ENCODE results near the gene TCF7L1. TPM values are rescaled to one million over a fixed set of nuclear protein-coding genes. Genes with fewer than 3 reads are reported as not detected.

TCF7L1 gene
- total RNA-seq, 4 donors from 2014 or later: 0.26 to 37.1 (median 5.4) TPM

DNA sequence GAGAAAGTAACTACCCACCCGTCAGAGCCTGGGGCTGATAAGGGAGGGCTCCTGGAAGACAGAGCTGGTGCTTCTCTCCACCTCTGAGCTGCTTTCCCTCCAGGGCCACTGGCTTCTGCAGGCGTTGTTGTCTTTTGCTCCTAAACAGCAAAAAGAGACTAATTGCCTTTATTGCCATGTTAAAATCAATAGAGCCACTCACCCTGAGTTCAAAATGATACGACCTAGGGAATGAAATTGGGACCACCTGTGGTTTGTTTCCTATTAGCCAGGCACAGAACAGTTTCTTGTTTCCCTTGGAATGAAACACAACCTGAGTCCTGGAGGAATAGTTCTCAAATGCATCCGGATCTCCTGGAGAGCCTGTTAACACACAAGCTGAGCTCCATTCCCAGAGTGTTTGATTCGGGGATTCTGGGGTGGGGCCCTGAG, 45.8 kb downstream of the TCF7L1 start:
- no peak for TF ChIP-seq POLR2A (IDR thresholded peaks at IDR 0.05)
- TF ChIP-seq, protein P1, sequence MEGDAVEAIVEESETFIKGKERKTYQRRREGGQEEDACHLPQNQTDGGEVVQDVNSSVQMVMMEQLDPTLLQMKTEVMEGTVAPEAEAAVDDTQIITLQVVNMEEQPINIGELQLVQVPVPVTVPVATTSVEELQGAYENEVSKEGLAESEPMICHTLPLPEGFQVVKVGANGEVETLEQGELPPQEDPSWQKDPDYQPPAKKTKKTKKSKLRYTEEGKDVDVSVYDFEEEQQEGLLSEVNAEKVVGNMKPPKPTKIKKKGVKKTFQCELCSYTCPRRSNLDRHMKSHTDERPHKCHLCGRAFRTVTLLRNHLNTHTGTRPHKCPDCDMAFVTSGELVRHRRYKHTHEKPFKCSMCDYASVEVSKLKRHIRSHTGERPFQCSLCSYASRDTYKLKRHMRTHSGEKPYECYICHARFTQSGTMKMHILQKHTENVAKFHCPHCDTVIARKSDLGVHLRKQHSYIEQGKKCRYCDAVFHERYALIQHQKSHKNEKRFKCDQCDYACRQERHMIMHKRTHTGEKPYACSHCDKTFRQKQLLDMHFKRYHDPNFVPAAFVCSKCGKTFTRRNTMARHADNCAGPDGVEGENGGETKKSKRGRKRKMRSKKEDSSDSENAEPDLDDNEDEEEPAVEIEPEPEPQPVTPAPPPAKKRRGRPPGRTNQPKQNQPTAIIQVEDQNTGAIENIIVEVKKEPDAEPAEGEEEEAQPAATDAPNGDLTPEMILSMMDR (IDR thresholded peaks at IDR 0.05): no peak
- Histone ChIP-seq H3K4me3 (no peak overlapping the region), H3K4me1 (peaks cover under 1 to 4% of the 10 kb centered on the region in 2 donors), H3K9me3 (no peaks in the 10 kb centered on the region), H3K27ac (peak overlapping the region in 1 of 2 donors; percentile 7), H3K27me3 (no peaks in the 10 kb centered on the region), H3K36me3 (no peaks in the 10 kb centered on the region)
- intact Hi-C loops (cut with DNase I; ENCODE audit: low total_unique reads): no loop called here
- no peak for DNase-seq

DNA sequence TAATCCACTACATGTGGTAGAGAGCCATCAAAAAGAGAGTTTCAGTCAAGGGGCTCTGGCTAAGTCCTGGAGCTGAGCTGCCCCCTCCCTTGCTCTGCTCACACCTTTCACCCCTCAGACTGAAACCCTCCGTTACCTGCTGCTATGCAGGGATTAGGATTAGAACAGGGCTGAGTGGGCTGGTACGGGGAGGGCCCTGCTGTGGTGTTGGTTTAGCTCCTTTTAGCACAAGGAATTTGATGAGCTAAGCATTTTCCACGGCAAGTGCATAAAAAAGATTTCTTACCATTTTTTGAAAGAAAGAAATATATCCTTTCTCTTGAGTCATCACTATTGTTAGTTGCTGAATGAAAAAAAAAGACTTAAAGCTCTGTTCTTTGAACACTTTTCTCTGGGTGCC, 46.3 kb downstream of the TCF7L1 start:
- H3K27ac ChIP-seq: peak overlapping the region in 1 of 2 donors; percentile 7
- intact Hi-C loops (cut with DNase I; ENCODE audit: low total_unique reads): no loop called here
- peaks cover 0 to 4% of the 10 kb centered on the region in 2 donors for H3K4me1 ChIP-seq

DNA sequence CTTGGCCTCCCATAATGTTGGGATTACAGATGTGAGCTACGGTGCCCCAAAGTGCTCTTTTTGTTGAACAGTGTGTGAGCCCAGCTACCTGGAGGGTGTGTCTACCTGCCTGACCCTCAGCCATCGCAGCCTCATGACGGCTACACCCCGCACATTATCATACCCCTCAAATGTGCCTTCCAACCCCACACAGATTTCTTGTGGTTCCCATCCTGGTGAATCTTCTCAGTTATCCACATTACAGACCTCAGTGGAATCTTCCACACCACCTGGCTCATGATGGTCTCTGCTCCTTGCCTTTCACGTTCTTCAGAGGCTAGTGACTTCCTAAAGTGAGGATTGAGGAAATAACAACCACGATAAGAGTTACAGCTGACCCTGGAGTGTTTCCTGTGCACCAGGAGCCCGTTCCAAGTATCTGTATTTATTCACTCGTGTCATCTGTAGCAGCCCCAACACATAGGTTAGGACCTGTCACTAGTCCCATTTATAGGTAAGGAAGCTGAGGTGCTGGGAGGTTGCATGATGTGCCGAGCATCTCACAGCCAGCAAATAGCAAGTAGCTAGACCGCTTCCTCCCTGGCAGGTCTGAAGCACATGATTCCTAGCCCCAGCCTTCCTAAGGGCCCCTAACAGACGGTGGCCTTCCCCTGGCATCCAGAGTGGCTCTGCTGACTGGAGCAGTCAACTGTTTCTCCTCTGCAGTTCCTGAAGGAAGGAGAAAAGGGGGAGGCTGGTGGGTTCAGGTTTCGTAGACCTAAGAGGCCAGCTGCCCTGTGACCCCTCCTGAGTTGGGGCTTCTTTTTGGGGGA, 47.3 kb downstream of the TCF7L1 start:
- Histone ChIP-seq H3K36me3 (no peaks in the 10 kb centered on the region), H3K27ac (no peak overlapping the region), H3K4me1 (peaks cover 0 to 4% of the 10 kb centered on the region in 2 donors), H3K9me3 (no peaks in the 10 kb centered on the region), H3K4me3 (no peak overlapping the region), H3K27me3 (no peaks in the 10 kb centered on the region)
- DNase-seq: no peak
- intact Hi-C loops (cut with DNase I; ENCODE audit: low total_unique reads): no loop called here
- TF ChIP-seq, protein P1 (IDR thresholded peaks at IDR 0.05): no peak
- TF ChIP-seq POLR2A (IDR thresholded peaks at IDR 0.05): no peak

More for the DNA sequence above, 46.3 kb downstream of the TCF7L1 start:
- no peak overlapping the region for H3K4me3 ChIP-seq
- no peaks in the 10 kb centered on the region for H3K9me3 ChIP-seq
- no peak for DNase-seq
- no peaks in the 10 kb centered on the region for H3K36me3 ChIP-seq
- H3K27me3 ChIP-seq: no peaks in the 10 kb centered on the region
- TF ChIP-seq, protein P1 (IDR thresholded peaks at IDR 0.05): no peak
- no peak for TF ChIP-seq POLR2A (IDR thresholded peaks at IDR 0.05)

DNA sequence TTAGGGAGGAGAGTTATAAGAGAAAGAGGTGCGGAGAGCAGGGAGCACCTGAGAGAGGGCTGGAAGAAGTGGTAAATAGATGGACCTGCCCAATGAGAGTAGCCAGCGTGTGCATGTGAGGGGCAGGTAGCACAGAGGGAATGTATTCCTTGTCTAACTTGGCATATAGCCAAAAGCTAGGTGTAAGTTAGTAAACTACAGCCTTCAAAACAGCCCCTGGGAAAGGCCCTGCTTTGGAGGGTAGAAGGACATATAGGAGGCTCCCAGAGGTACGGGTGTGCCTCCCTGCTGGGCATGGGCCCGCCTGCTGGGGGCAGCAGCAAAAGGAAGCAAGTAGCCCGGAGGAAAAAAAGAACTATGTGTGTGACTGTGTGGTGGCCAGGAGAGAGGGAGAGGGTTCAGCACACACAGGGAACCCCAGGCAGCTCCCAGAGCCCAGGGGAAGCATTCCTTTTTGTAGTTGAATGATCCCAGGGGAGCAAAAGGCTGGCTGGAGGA, 48.0 kb downstream of the TCF7L1 start:
- no peak overlapping the region for H3K27ac ChIP-seq
- H3K27me3 ChIP-seq: no peaks in the 10 kb centered on the region
- intact Hi-C loops (cut with DNase I; ENCODE audit: low total_unique reads): no loop called here
- no peak for DNase-seq
- no peaks in the 10 kb centered on the region for H3K9me3 ChIP-seq
- no peak overlapping the region for H3K4me3 ChIP-seq
- no peak for TF ChIP-seq POLR2A (IDR thresholded peaks at IDR 0.05)
- TF ChIP-seq, protein P1 (IDR thresholded peaks at IDR 0.05): no peak
- H3K4me1 ChIP-seq: peaks cover 0 to 4% of the 10 kb centered on the region in 2 donors
- H3K36me3 ChIP-seq: no peaks in the 10 kb centered on the region

DNA sequence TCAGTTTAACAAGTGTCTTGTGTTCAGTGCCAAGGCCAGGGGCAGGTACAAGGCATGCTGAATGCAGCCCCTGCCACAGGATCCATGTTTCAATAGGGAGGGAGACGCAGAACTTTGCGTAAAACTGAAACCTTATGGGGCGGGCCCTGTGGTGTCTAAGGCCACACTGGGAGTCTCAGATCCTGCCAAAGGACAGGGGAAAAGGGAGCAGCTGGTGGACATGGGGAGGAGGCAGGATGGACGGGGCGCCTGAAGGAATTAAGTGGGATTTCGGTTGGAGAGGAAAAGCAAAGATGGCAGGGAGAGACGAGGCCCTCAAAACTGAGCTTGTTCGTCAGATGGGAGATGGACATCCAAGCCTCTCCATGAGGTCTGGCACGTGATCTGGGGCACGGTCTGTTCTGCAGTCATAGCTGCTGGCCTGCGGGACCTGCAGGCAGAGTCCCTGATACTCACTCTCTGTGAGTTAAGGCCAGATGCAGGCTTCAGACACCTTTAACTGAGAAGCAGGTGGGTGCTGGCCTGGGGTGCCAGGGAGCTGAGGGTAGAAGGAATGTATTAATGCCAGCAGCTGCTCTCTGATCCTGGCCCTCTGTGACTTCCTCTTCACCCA, 48.8 kb downstream of the TCF7L1 start:
- H3K9me3 ChIP-seq: no peaks in the 10 kb centered on the region
- TF ChIP-seq, protein P1 (IDR thresholded peaks at IDR 0.05): no peak
- TF ChIP-seq POLR2A (IDR thresholded peaks at IDR 0.05): no peak
- intact Hi-C loops (cut with DNase I; ENCODE audit: low total_unique reads): no loop called here
- H3K27me3 ChIP-seq: no peaks in the 10 kb centered on the region
- no peak overlapping the region for H3K4me3 ChIP-seq
- DNase-seq: no peak
- H3K36me3 ChIP-seq: no peaks in the 10 kb centered on the region
- peaks cover 0 to 4% of the 10 kb centered on the region in 2 donors for H3K4me1 ChIP-seq
- H3K27ac ChIP-seq: no peak overlapping the region

Measured in uterus (tissue), 4 donors.